DND-41 (cell line): ENCODE measurements around the gene ECE2.

Experiments
- ATAC-seq: fragments of 200-7000 bp; cut with Tn5 transposase; 3 replicates; pipeline ENCODE4 v1.9.1; 2021; ENCODE audit warnings: low read depth; ENCODE audit not compliant: insufficient read depth
- DNase-seq: peaks from one replicate; pipeline ENCODE4 v3.0.0-alpha.2; 2020
- H2AFZ ChIP-seq: 2 replicates; pipeline ENCODE4 v1.6.0; 2012; ENCODE audit warnings: low read depth, low read length
- H3K27ac ChIP-seq: 2 replicates; pipeline ENCODE4 v1.5.1; 2012; ENCODE audit warnings: low read length, inconsistent platforms
- H3K27me3 ChIP-seq: fragments of 200-600 bp; sonication (generic); 2 replicates; pipeline ENCODE4 v1.6.0; 2012; ENCODE audit warnings: low read length, mild to moderate bottlenecking, inconsistent platforms; ENCODE audit not compliant: insufficient read depth, poor library complexity
- H3K36me3 ChIP-seq: 2 replicates; pipeline ENCODE4 v1.5.1; 2012; ENCODE audit warnings: low read length, inconsistent platforms; ENCODE audit not compliant: insufficient read depth
- H3K4me1 ChIP-seq: 2 replicates; pipeline ENCODE4 v1.5.1; 2012; ENCODE audit warnings: mild to moderate bottlenecking, low read length; ENCODE audit not compliant: insufficient read depth
- H3K4me2 ChIP-seq: 2 replicates; pipeline ENCODE4 v1.6.0; 2012; ENCODE audit warnings: mild to moderate bottlenecking, moderate library complexity, low read length, inconsistent platforms; ENCODE audit not compliant: insufficient read depth
- H3K4me3 ChIP-seq, 2 experiments: fragments of 200-600 bp in 1 of 2; shearing (Covaris generic) in 1 of 2; 2 replicates each; pipeline ENCODE4 v1.5.1; 2012 to 2016; ENCODE audit warnings: inconsistent platforms in 2 of 2, low read length in 2 of 2, mild to moderate bottlenecking in 2 of 2, low read depth in 1 of 2, moderate library complexity in 1 of 2
- H3K79me2 ChIP-seq: 2 replicates; pipeline ENCODE4 v1.6.0; 2012; ENCODE audit warnings: low read length, inconsistent platforms; ENCODE audit not compliant: insufficient read depth
- H3K9ac ChIP-seq: 2 replicates; pipeline ENCODE4 v1.6.0; 2012; ENCODE audit warnings: low read depth, mild to moderate bottlenecking, inconsistent platforms, low read length, moderate library complexity
- H3K9me3 ChIP-seq: 2 replicates; pipeline ENCODE4 v1.5.1; 2012; ENCODE audit warnings: low read length, moderate library complexity, mild to moderate bottlenecking, inconsistent platforms; ENCODE audit not compliant: insufficient read depth, severe bottlenecking
- H4K20me1 ChIP-seq: 2 replicates; pipeline ENCODE4 v1.6.0; 2012; ENCODE audit warnings: low read length; ENCODE audit not compliant: insufficient read depth
- CTCF ChIP-seq: IDR thresholded peaks from 2 replicates; pipeline ENCODE4 v1.5.1; 2012; ENCODE audit warnings: borderline replicate concordance, low read length, moderate library complexity, mild to moderate bottlenecking; ENCODE audit not compliant: poor library complexity, severe bottlenecking; ENCODE audit errors: extremely low read depth
- EZH2 ChIP-seq: IDR thresholded peaks from 3 replicates; pipeline ENCODE4 v1.6.1; 2012; ENCODE audit warnings: borderline replicate concordance, low read depth, mild to moderate bottlenecking, moderate library complexity, low read length, inconsistent platforms; ENCODE audit not compliant: severe bottlenecking

Gene ECE2

GRCh38 chr3:184242297-184242685 lies 33.5 kb upstream of the ECE2 start:
- Histone ChIP-seq H3K9ac (no peak overlapping the region), H3K4me2 (no peak overlapping the region), H4K20me1 (peaks cover 38% of the 10 kb centered on the region), H2AFZ (no peak overlapping the region), H3K4me3 (no peak overlapping the region), H3K4me1 (peaks cover 6% of the 10 kb centered on the region; the same call in 1 of the 2 replicates), H3K79me2 (peaks cover 13% of the 10 kb centered on the region), H3K27me3 (no peaks in the 10 kb centered on the region), H3K27ac (no peak overlapping the region), H3K9me3 (no peaks in the 10 kb centered on the region), H3K36me3 (peaks cover 46% of the 10 kb centered on the region)
- no peak for DNase-seq
- TF ChIP-seq CTCF (no peak), EZH2 (no peak)
- ATAC-seq = no peak

DNA sequence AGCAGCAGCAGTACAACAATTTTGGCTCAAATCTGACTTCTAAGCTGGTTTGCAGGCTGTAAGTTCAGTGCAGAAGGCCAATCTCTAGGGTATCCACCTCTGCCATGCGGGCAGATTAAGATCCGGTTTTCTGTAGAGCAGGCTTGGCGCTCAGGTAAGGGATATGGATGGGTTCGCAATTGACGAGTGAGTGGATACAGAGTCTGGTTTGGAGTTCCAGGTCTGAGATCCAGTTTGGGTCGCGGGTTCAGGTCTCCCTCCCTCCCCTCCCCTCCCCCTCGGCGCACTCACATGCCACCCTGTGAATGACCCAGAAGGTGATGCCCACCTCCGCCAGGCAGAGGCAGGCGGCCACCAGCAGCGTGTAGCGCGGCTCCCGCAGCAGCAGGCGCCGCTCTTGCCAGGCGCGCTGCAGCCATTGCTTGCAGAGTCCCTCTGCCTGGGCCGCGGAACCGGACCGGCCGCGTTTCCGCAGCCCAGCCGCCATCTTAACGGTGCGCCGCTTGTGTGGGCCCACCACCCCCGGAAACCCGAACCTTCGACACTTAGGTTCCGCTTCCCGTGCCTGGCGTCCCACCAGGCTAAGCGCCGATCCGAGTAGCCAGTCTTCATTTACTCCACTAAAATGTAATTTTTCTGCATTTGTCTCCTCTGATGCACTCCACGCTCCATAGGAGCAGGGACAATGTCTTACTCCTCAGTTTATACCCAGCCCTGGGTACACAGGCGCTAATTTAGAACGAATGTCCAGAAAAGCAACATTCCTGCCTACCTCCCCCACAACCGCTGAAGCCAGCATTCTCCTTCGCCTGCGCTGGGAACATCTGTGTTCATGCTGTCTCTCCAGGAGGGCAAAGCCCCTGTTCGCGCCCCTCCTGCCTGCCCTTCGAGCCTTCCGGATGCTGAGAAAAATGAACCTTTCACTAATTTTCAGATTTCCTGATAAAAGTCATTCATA lies 27.1 kb upstream of the ECE2 start, which contains the start of gene ALG3:
TSS of gene ALG3 (minus strand) at position 509 of the 958 bp plus-strand sequence. CDS start at position 487, 22 bp downstream.
- TF ChIP-seq CTCF = no peak
- no peak for TF ChIP-seq EZH2
- peaks cover 10% of the 10 kb centered on the region; the same call in 1 of the 2 replicates for H4K20me1 ChIP-seq
- peaks cover 30% of the 10 kb centered on the region for H3K36me3 ChIP-seq
- H3K79me2 ChIP-seq = peaks cover 39% of the 10 kb centered on the region
- ATAC-seq = peak; percentile 56
- peak within 1 kb of the TSS; percentile 96 to 100 for H3K4me3 ChIP-seq
- peak within 1 kb of the TSS; percentile 76 for H3K9ac ChIP-seq
- H3K4me1 ChIP-seq = peaks cover 34% of the 10 kb centered on the region
- H3K27ac ChIP-seq = peak within 1 kb of the TSS; percentile 90
- DNase-seq = peak; percentile 88
- no peaks in the 10 kb centered on the region for H3K9me3 ChIP-seq
- peak within 1 kb of the TSS; percentile 89 for H3K4me2 ChIP-seq
- peak within 1 kb of the TSS; percentile 96 for H2AFZ ChIP-seq
- no peaks in the 10 kb centered on the region for H3K27me3 ChIP-seq

GRCh38 chr3:184249412-184250166 lies 26.2 kb upstream of the ECE2 start, which contains the start of gene EEF1AKMT4:
Gene EEF1AKMT4 (plus strand): TSS chr3:184249672. CDS start chr3:184249695, 23 bp downstream.
- H3K4me1 ChIP-seq = peaks cover 34% of the 10 kb centered on the region
- peak within 1 kb of the TSS; percentile 76 for H3K9ac ChIP-seq
- peaks cover 5% of the 10 kb centered on the region; the same call in 1 of the 2 replicates for H4K20me1 ChIP-seq
- TF ChIP-seq CTCF = peak; percentile 65
- no peak for TF ChIP-seq EZH2
- DNase-seq = peak; percentile 97
- H3K36me3 ChIP-seq = peaks cover 21% of the 10 kb centered on the region
- H3K4me2 ChIP-seq = peak within 1 kb of the TSS; percentile 89
- peak within 1 kb of the TSS; percentile 90 for H3K27ac ChIP-seq
- peak within 1 kb of the TSS; percentile 96 for H2AFZ ChIP-seq
- no peaks in the 10 kb centered on the region for H3K27me3 ChIP-seq
- H3K4me3 ChIP-seq = peak within 1 kb of the TSS; percentile 96 to 100
- H3K79me2 ChIP-seq = peaks cover 39% of the 10 kb centered on the region
- H3K9me3 ChIP-seq = no peaks in the 10 kb centered on the region
- ATAC-seq = peak; percentile 87
